WTC11 (cell line): ENCODE measurements around the gene PEX10. TPM values are rescaled to one million over a fixed set of nuclear protein-coding genes. Genes with fewer than 3 reads are reported as not detected.
"Not testable (repeated sequence)": the region's sequence is repeated elsewhere in the genome, so short reads cannot be mapped to it uniquely, and the experiment has no call there.

ENCODE experiments used
- ATAC-seq: fragments of 200-7000 bp; cut with Tn5 transposase; 2 replicates; pipeline ENCODE4 v1.10.0; 2021; ENCODE audit warnings: mild to moderate bottlenecking, moderate library complexity
- CTCF ChIA-PET: fragments of 300-600 bp; sonication (Branson Sonifier 250); formaldehyde crosslinking; loops from one replicate; lab custom pipeline; 2021; ENCODE audit warnings: antibody characterized with exemption; lab: Charles Lee
- POLR2A ChIA-PET: fragments of 350-600 bp; sonication (Branson Sonifier 250); formaldehyde crosslinking; loops from one replicate; lab custom pipeline; 2021; ENCODE audit warnings: antibody characterized with exemption; lab: Charles Lee
- DNase-seq: peaks from one replicate; pipeline ENCODE4 v3.0.0; 2021; ENCODE audit warnings: low spot score
- H3K27ac Mint-ChIP-seq: 2 replicates; pipeline ENCODE4 v1.8.0; 2021; ENCODE audit warnings: mixed read lengths
- H3K27me3 Mint-ChIP-seq: 2 replicates; pipeline ENCODE4 v1.8.0; 2021; ENCODE audit warnings: low read depth, mild to moderate bottlenecking, moderate library complexity, mixed read lengths
- H3K36me3 Mint-ChIP-seq: 2 replicates; pipeline ENCODE4 v1.8.0; 2021; ENCODE audit warnings: mixed read lengths
- H3K4me1 Mint-ChIP-seq: 2 replicates; pipeline ENCODE4 v1.8.0; 2022; ENCODE audit warnings: mixed read lengths
- H3K4me3 Mint-ChIP-seq: 2 replicates; pipeline ENCODE4 v1.8.0; 2021; ENCODE audit warnings: mild to moderate bottlenecking, moderate library complexity, mixed read lengths
- H3K9me3 Mint-ChIP-seq: 2 replicates; pipeline ENCODE4 v1.8.0; 2021; ENCODE audit warnings: mixed read lengths
- ATF1 ChIP-seq: sonication (generic); formaldehyde crosslinking; IDR thresholded peaks from 2 replicates; pipeline ENCODE4 v1.8.1; 2023; ENCODE audit warnings: mild to moderate bottlenecking, moderate library complexity, missing genetic modification reagents
- ETV6 ChIP-seq: sonication (generic); formaldehyde crosslinking; IDR thresholded peaks from 2 replicates; pipeline ENCODE4 v1.8.1; 2022; ENCODE audit warnings: mild to moderate bottlenecking, missing genetic modification reagents
- FOXP1 ChIP-seq: sonication (generic); formaldehyde crosslinking; IDR thresholded peaks from 2 replicates; pipeline ENCODE4 v1.8.0; 2022; ENCODE audit warnings: missing genetic modification reagents, mild to moderate bottlenecking, moderate library complexity, borderline replicate concordance
- IRF2 ChIP-seq: sonication (generic); formaldehyde crosslinking; IDR thresholded peaks from 2 replicates; pipeline ENCODE4 v1.8.0; 2022; ENCODE audit warnings: low read depth, missing genetic modification reagents, borderline replicate concordance
- MYBL2 ChIP-seq: sonication (generic); formaldehyde crosslinking; IDR thresholded peaks from 2 replicates; pipeline ENCODE4 v1.8.1; 2023; ENCODE audit warnings: mild to moderate bottlenecking, moderate library complexity, missing genetic modification reagents
- RELA ChIP-seq: sonication (generic); formaldehyde crosslinking; IDR thresholded peaks from 2 replicates; pipeline ENCODE4 v1.8.1; 2022; ENCODE audit warnings: missing genetic modification reagents, mild to moderate bottlenecking, borderline replicate concordance
- ZNF219 ChIP-seq: sonication (generic); formaldehyde crosslinking; IDR thresholded peaks from 2 replicates; pipeline ENCODE4 v1.8.0; 2023; ENCODE audit warnings: missing genetic modification reagents, mild to moderate bottlenecking, borderline replicate concordance
- ZNF671 ChIP-seq: fragments of 250-450 bp; sonication (Bioruptor Pico); IDR thresholded peaks from 2 replicates; pipeline ENCODE4 v1.8.0; 2021; ENCODE audit warnings: mild to moderate bottlenecking
- total RNA-seq: library from RNA; stranded (reverse); gene quantifications from 3 replicates; pipeline ENCODE4 v1.2.3, GENCODE V29; 2021
- TF ChIP-seq, protein P1 (sequence below): sonication (generic); formaldehyde crosslinking; IDR thresholded peaks from 2 replicates; pipeline ENCODE4 v1.8.0; 2023; ENCODE audit warnings: mild to moderate bottlenecking, missing genetic modification reagents
- TF ChIP-seq, protein P2 (sequence below): fragments of 250-450 bp; sonication (Bioruptor Pico); IDR thresholded peaks from 2 replicates; pipeline ENCODE4 v1.9.0; 2021; ENCODE audit warnings: mild to moderate bottlenecking
- TF ChIP-seq, protein P3 (sequence below): sonication (generic); formaldehyde crosslinking; IDR thresholded peaks from 2 replicates; pipeline ENCODE4 v1.8.1; 2023; ENCODE audit warnings: mild to moderate bottlenecking, missing genetic modification reagents, moderate library complexity

Gene PEX10
- total RNA-seq, 1 experiment from 2014 or later, result 29.3 TPM

- Mint-ChIP-seq H3K27me3 (peaks cover 29% of the 10 kb centered on the region), H3K36me3 (no peaks in the 10 kb centered on the region), H3K9me3 (no peaks in the 10 kb centered on the region), H3K4me1 (no peaks in the 10 kb centered on the region), H3K27ac (no peak overlapping the region), H3K4me3 (0 out of 2 replicates have a peak overlapping the region, but pooled peaks have one; percentile 27)
- TF ChIP-seq, protein P1, sequence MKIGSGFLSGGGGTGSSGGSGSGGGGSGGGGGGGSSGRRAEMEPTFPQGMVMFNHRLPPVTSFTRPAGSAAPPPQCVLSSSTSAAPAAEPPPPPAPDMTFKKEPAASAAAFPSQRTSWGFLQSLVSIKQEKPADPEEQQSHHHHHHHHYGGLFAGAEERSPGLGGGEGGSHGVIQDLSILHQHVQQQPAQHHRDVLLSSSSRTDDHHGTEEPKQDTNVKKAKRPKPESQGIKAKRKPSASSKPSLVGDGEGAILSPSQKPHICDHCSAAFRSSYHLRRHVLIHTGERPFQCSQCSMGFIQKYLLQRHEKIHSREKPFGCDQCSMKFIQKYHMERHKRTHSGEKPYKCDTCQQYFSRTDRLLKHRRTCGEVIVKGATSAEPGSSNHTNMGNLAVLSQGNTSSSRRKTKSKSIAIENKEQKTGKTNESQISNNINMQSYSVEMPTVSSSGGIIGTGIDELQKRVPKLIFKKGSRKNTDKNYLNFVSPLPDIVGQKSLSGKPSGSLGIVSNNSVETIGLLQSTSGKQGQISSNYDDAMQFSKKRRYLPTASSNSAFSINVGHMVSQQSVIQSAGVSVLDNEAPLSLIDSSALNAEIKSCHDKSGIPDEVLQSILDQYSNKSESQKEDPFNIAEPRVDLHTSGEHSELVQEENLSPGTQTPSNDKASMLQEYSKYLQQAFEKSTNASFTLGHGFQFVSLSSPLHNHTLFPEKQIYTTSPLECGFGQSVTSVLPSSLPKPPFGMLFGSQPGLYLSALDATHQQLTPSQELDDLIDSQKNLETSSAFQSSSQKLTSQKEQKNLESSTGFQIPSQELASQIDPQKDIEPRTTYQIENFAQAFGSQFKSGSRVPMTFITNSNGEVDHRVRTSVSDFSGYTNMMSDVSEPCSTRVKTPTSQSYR (CRISPR knock-in tag), result no peak
- TF ChIP-seq ATF1, result no peak
- ChIA-PET CTCF (interaction anchor here (1.5 to 1.8 kb wide), 2 partner anchors 105 to 119 kb away, joined by 6 to 9 read pairs; no protein-coding TSS in a partner anchor), POLR2A (interaction anchor here (0.5 kb wide), 1 partner anchor 59 kb away, joined by 3 read pairs; no protein-coding TSS in a partner anchor)
- no peak for ATAC-seq
- no peak for DNase-seq
Observed at GRCh38 chr1:2442661-2443060, 30.3 kb upstream of the PEX10 start.

DNA sequence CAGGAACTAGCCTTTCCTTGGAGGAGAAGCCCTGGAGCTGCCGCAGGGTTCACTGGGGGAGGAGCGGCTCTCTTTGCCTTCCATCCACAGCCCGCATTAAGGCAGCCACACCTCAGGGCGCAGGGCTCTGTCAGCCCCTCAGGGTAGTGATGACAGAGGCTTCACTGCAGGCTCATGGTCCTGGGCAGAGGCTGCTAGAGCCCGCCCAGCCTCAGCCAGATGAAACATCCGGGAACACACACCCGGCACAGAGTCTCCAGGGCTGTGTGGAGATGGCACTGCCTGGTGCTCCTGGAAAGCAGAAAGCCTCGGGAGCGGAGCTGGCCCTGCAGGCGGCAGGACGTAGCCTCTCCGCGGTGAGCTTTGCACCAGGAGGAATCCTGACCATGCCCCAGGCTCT is 29.4 kb upstream of the PEX10 start:
- Mint-ChIP-seq H3K27me3 (peaks cover 29% of the 10 kb centered on the region), H3K27ac (no peak overlapping the region), H3K4me3 (no peak overlapping the region), H3K36me3 (no peaks in the 10 kb centered on the region), H3K4me1 (no peaks in the 10 kb centered on the region), H3K9me3 (no peaks in the 10 kb centered on the region)
- ChIA-PET CTCF (no interaction called here), POLR2A (no interaction called here)
- TF ChIP-seq ZNF219 (CRISPR knock-in tag) (no peak), RELA (CRISPR knock-in tag) (no peak), MYBL2 (CRISPR knock-in tag) (no peak)
- ATAC-seq (no peak), DNase-seq (no peak)

DNA sequence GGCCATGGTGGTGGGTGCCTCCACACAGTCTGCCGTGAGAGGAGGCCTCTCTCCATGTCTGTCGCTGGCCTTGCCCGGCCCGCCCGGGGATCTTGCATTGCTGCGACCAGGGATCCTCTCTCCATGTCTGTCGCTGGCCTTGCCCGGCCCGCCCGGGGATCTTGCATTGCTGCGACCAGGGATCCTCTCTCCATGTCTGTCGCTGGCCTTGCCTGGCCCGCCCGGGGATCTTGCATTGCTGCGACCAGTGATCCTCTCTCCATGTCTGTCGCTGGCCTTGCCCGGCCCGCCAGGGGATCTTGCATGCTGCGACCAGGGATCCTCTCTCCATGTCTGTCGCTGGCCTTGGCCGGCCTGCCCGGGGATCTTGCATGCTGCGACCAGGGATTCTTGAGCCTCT is 28.0 kb upstream of the PEX10 start:
- H3K4me1 Mint-ChIP-seq, H3K27ac Mint-ChIP-seq, POLR2A ChIA-PET, CTCF ChIA-PET, H3K9me3 Mint-ChIP-seq, H3K4me3 Mint-ChIP-seq, H3K36me3 Mint-ChIP-seq, ATAC-seq: not testable (repeated sequence)
- peak; percentile 42 for DNase-seq
- H3K27me3 Mint-ChIP-seq, result peaks cover 29% of the 10 kb centered on the region

DNA sequence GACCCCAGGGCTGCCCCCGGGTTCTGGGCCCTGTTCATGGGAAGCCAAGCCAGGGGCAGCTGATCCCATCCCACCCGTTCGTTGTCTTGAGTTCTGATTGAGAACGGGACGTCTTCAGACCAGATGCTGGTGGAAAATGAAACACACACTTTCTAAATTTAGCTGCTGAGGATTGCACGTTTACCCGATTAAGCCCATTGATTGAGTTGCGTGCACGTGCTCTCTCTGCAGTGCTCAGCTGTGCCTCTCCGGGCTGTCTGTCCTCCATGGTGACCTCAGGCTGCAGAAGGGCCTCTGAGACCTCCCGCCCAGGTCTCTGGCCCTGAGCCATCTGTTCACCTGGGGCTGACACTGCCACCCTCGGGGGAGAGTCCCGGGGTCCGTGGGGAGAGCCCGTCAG is 27.0 kb upstream of the PEX10 start:
- TF ChIP-seq, protein P2, sequence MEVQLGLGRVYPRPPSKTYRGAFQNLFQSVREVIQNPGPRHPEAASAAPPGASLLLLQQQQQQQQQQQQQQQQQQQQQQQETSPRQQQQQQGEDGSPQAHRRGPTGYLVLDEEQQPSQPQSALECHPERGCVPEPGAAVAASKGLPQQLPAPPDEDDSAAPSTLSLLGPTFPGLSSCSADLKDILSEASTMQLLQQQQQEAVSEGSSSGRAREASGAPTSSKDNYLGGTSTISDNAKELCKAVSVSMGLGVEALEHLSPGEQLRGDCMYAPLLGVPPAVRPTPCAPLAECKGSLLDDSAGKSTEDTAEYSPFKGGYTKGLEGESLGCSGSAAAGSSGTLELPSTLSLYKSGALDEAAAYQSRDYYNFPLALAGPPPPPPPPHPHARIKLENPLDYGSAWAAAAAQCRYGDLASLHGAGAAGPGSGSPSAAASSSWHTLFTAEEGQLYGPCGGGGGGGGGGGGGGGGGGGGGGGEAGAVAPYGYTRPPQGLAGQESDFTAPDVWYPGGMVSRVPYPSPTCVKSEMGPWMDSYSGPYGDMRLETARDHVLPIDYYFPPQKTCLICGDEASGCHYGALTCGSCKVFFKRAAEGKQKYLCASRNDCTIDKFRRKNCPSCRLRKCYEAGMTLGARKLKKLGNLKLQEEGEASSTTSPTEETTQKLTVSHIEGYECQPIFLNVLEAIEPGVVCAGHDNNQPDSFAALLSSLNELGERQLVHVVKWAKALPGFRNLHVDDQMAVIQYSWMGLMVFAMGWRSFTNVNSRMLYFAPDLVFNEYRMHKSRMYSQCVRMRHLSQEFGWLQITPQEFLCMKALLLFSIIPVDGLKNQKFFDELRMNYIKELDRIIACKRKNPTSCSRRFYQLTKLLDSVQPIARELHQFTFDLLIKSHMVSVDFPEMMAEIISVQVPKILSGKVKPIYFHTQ (CRISPR knock-in tag), result no peak
- TF ChIP-seq ATF1, result no peak
- no peak for TF ChIP-seq ZNF219 (CRISPR knock-in tag)
- no peak for TF ChIP-seq ZNF671
- no peak for TF ChIP-seq FOXP1
- TF ChIP-seq IRF2 (CRISPR knock-in tag), result no peak
- TF ChIP-seq ETV6 (CRISPR knock-in tag), result no peak
- TF ChIP-seq, protein P3, sequence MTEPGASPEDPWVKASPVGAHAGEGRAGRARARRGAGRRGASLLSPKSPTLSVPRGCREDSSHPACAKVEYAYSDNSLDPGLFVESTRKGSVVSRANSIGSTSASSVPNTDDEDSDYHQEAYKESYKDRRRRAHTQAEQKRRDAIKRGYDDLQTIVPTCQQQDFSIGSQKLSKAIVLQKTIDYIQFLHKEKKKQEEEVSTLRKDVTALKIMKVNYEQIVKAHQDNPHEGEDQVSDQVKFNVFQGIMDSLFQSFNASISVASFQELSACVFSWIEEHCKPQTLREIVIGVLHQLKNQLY (CRISPR knock-in tag), result no peak
- TF ChIP-seq, all 79 proteins: peak for 0
- POLR2A ChIA-PET, result no interaction called here
- CTCF ChIA-PET, result no interaction called here
- Mint-ChIP-seq H3K4me1 (no peaks in the 10 kb centered on the region), H3K4me3 (no peak overlapping the region), H3K27me3 (peaks cover 20% of the 10 kb centered on the region), H3K9me3 (no peaks in the 10 kb centered on the region), H3K27ac (0 out of 2 replicates have a peak overlapping the region, but pooled peaks have one; percentile 63), H3K36me3 (no peaks in the 10 kb centered on the region)
- DNase-seq (no peak), ATAC-seq (no peak)
